ENCODE results near the gene ZDHHC3. TPM values are rescaled to one million over a fixed set of nuclear protein-coding genes. Genes with fewer than 3 reads are reported as not detected.

ZDHHC3 gene
- total and polyA plus RNA-seq, 2 experiments from 2014 or later, result 60.3 to 62.0 TPM

DNA sequence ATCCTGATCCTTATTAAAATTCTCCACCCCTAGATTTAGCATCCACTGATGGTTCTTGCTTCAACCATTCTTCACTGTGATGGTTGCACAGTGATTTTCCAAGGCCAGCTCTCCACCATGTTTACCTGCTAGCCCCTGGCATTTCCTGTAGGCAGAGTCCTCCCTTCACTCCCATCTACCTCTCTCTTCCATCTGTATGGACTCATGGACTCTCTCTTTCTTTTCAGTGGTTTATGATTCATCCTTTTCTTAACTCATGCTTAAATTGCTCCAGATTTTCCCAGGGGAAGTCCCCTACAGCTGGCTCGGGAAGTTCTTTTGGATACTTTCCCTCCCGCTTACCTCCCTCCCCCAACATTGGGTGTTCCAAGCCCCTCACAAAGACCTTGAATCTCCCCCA is 82.9 kb downstream of the ZDHHC3 start:
- no peak overlapping the region for H3K4me2 ChIP-seq
- no peak for DNase-seq (ENCODE audit: low spot score)
- no peaks in the 10 kb centered on the region for H3K4me1 ChIP-seq (ENCODE audit: insufficient read depth)
- no peaks in the 10 kb centered on the region for H3K9me3 ChIP-seq (ENCODE audit: low read depth)
- no peaks in the 10 kb centered on the region for H3K27me3 ChIP-seq
- no peaks in the 10 kb centered on the region for H3K79me2 ChIP-seq
- H3K27ac ChIP-seq, result no peak overlapping the region
- TF ChIP-seq, protein P1, sequence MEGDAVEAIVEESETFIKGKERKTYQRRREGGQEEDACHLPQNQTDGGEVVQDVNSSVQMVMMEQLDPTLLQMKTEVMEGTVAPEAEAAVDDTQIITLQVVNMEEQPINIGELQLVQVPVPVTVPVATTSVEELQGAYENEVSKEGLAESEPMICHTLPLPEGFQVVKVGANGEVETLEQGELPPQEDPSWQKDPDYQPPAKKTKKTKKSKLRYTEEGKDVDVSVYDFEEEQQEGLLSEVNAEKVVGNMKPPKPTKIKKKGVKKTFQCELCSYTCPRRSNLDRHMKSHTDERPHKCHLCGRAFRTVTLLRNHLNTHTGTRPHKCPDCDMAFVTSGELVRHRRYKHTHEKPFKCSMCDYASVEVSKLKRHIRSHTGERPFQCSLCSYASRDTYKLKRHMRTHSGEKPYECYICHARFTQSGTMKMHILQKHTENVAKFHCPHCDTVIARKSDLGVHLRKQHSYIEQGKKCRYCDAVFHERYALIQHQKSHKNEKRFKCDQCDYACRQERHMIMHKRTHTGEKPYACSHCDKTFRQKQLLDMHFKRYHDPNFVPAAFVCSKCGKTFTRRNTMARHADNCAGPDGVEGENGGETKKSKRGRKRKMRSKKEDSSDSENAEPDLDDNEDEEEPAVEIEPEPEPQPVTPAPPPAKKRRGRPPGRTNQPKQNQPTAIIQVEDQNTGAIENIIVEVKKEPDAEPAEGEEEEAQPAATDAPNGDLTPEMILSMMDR (IDR thresholded peaks at IDR 0.05; ENCODE audit: poor library complexity), result no peak
- TF ChIP-seq EZH2phosphoT487 (IDR thresholded peaks at IDR 0.05; ENCODE audit: low read depth, severe bottlenecking, unreplicated experiment) (no peak), EZH2 (IDR thresholded peaks at IDR 0.05; ENCODE audit: borderline replicate concordance) (no peak)
- no peaks in the 10 kb centered on the region for H3K36me3 ChIP-seq (replicated peaks; ENCODE audit: insufficient read depth, low read depth)
- WGBS (ENCODE audit: low lambda C conversion rate, missing lambda C conversion rate), result 83% methylated on average over 2 of the region's 2 CpGs
- H3K9me2 ChIP-seq (replicated peaks; ENCODE audit: insufficient read depth), result no peaks in the 10 kb centered on the region
- no peak overlapping the region for H2AFZ ChIP-seq
- H4K20me1 ChIP-seq (ENCODE audit: insufficient read depth, poor library complexity, severe bottlenecking), result no peaks in the 10 kb centered on the region
- no peak overlapping the region for H3K4me3 ChIP-seq

DNA sequence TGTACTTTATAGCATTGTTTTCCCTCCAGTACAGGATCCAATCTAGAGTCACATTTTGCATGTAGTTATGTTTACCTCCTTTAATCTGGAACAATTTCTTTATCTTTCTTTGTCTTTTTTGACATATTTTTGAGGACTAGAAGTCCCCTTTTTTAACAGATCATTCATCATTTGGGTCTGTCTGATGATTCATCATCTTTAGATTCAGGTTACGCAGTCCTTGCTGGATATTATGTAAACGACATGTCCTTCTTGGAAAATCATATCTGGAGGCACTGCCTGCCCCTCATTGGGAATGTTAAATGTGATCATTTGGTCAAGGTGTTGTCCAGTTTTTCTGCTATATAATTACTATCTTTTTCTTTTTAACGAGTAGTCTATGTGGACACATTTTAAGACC is 83.3 kb downstream of the ZDHHC3 start:
- no peaks in the 10 kb centered on the region for H3K36me3 ChIP-seq (replicated peaks; ENCODE audit: insufficient read depth, low read depth)
- no peaks in the 10 kb centered on the region for H4K20me1 ChIP-seq (ENCODE audit: insufficient read depth, poor library complexity, severe bottlenecking)
- no peak for DNase-seq (ENCODE audit: low spot score)
- no peaks in the 10 kb centered on the region for H3K27me3 ChIP-seq
- H3K4me3 ChIP-seq, result no peak overlapping the region
- H3K27ac ChIP-seq, result no peak overlapping the region
- no peak overlapping the region for H2AFZ ChIP-seq
- 83% methylated on average over 3 of the region's 3 CpGs for WGBS (ENCODE audit: low lambda C conversion rate, missing lambda C conversion rate)
- H3K4me1 ChIP-seq (ENCODE audit: insufficient read depth), result no peaks in the 10 kb centered on the region
- TF ChIP-seq EZH2 (IDR thresholded peaks at IDR 0.05; ENCODE audit: borderline replicate concordance) (no peak), EZH2phosphoT487 (IDR thresholded peaks at IDR 0.05; ENCODE audit: low read depth, severe bottlenecking, unreplicated experiment) (no peak)
- TF ChIP-seq, protein P1 (IDR thresholded peaks at IDR 0.05; ENCODE audit: poor library complexity), result no peak
- H3K79me2 ChIP-seq, result no peaks in the 10 kb centered on the region
- H3K9me3 ChIP-seq (ENCODE audit: low read depth), result no peaks in the 10 kb centered on the region
- no peaks in the 10 kb centered on the region for H3K9me2 ChIP-seq (replicated peaks; ENCODE audit: insufficient read depth)
- no peak overlapping the region for H3K4me2 ChIP-seq

DNA sequence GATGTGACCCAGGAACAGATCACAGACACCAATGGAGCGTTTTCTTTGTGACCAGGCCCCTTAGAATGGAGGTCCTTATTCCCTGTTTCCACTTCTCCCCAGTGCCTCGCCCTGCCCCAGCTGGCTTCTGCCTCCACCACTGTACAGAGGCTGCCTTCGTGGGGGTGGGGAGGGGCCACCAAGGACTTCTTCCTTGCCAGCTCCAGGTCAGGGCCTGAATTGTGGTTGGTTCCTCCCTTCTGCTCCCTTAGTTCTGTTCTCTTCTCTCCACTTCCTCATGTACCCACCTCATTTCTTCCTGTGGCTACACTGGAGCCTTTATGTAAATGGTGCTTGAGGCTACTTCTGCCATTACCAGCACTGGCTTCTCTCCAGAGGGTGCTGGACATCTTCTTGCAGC is 85.1 kb downstream of the ZDHHC3 start:
- no peak overlapping the region for H3K4me2 ChIP-seq
- H3K4me3 ChIP-seq, result no peak overlapping the region
- no peaks in the 10 kb centered on the region for H4K20me1 ChIP-seq (ENCODE audit: insufficient read depth, poor library complexity, severe bottlenecking)
- WGBS (ENCODE audit: low lambda C conversion rate, missing lambda C conversion rate), result 86% methylated on average over 3 of the region's 3 CpGs
- TF ChIP-seq, protein P1 (IDR thresholded peaks at IDR 0.05; ENCODE audit: poor library complexity), result no peak
- no peak for TF ChIP-seq EZH2 (IDR thresholded peaks at IDR 0.05; ENCODE audit: borderline replicate concordance)
- TF ChIP-seq EZH2phosphoT487 (IDR thresholded peaks at IDR 0.05; ENCODE audit: low read depth, severe bottlenecking, unreplicated experiment), result no peak
- H3K4me1 ChIP-seq (ENCODE audit: insufficient read depth), result no peaks in the 10 kb centered on the region
- no peak overlapping the region for H3K27ac ChIP-seq
- DNase-seq (ENCODE audit: low spot score), result no peak
- no peaks in the 10 kb centered on the region for H3K36me3 ChIP-seq (replicated peaks; ENCODE audit: insufficient read depth, low read depth)
- H3K79me2 ChIP-seq, result no peaks in the 10 kb centered on the region
- no peaks in the 10 kb centered on the region for H3K9me3 ChIP-seq (ENCODE audit: low read depth)
- no peaks in the 10 kb centered on the region for H3K9me2 ChIP-seq (replicated peaks; ENCODE audit: insufficient read depth)
- no peaks in the 10 kb centered on the region for H3K27me3 ChIP-seq
- H2AFZ ChIP-seq, result no peak overlapping the region

DNA sequence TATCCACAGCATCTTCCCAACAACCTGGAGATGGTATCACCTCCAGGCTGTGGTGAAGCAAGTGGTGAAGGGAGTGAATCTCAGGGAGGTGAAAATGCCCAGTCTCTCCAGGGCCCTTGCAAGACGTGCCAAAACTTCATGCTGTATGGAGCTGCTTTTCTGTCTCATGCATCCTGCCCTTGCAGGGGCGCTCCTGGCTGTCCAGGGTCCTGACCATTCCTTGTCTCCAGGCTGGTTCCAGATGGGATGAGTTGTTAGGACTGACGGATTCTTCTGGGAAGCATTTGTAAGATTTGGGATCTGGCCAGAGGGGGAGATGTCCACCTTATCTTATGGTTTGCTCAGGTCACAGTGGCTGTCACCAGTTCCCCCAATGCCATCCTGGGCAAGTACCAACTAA is 85.7 kb downstream of the ZDHHC3 start:
- H3K4me2 ChIP-seq, result no peak overlapping the region
- no peaks in the 10 kb centered on the region for H3K9me3 ChIP-seq (ENCODE audit: low read depth)
- no peaks in the 10 kb centered on the region for H3K4me1 ChIP-seq (ENCODE audit: insufficient read depth)
- no peaks in the 10 kb centered on the region for H4K20me1 ChIP-seq (ENCODE audit: insufficient read depth, poor library complexity, severe bottlenecking)
- H3K36me3 ChIP-seq (replicated peaks; ENCODE audit: insufficient read depth, low read depth), result no peaks in the 10 kb centered on the region
- no peak overlapping the region for H2AFZ ChIP-seq
- DNase-seq (ENCODE audit: low spot score), result no peak
- 67% methylated on average over 3 of the region's 3 CpGs for WGBS (ENCODE audit: low lambda C conversion rate, missing lambda C conversion rate)
- H3K27ac ChIP-seq, result no peak overlapping the region
- no peak overlapping the region for H3K4me3 ChIP-seq
- no peaks in the 10 kb centered on the region for H3K9me2 ChIP-seq (replicated peaks; ENCODE audit: insufficient read depth)
- TF ChIP-seq, protein P1 (IDR thresholded peaks at IDR 0.05; ENCODE audit: poor library complexity), result no peak
- TF ChIP-seq EZH2 (IDR thresholded peaks at IDR 0.05; ENCODE audit: borderline replicate concordance) (no peak), EZH2phosphoT487 (IDR thresholded peaks at IDR 0.05; ENCODE audit: low read depth, severe bottlenecking, unreplicated experiment) (no peak)
- H3K79me2 ChIP-seq, result no peaks in the 10 kb centered on the region
- no peaks in the 10 kb centered on the region for H3K27me3 ChIP-seq

Measured in hepatocyte (in vitro differentiated cells).